Erythroblast (primary cell): ENCODE data around the gene CYP46A1.

Experiments
- GATA1 ChIP-seq: IDR thresholded peaks from 2 replicates; pipeline ENCODE4 v1.6.1; 2011; ENCODE audit warnings: low read depth, mild to moderate bottlenecking, control low read depth, low read length, moderate library complexity
- POLR2A ChIP-seq: IDR thresholded peaks from 2 replicates; pipeline ENCODE4 v1.6.1; 2011; ENCODE audit warnings: mild to moderate bottlenecking, low read length

DNA sequence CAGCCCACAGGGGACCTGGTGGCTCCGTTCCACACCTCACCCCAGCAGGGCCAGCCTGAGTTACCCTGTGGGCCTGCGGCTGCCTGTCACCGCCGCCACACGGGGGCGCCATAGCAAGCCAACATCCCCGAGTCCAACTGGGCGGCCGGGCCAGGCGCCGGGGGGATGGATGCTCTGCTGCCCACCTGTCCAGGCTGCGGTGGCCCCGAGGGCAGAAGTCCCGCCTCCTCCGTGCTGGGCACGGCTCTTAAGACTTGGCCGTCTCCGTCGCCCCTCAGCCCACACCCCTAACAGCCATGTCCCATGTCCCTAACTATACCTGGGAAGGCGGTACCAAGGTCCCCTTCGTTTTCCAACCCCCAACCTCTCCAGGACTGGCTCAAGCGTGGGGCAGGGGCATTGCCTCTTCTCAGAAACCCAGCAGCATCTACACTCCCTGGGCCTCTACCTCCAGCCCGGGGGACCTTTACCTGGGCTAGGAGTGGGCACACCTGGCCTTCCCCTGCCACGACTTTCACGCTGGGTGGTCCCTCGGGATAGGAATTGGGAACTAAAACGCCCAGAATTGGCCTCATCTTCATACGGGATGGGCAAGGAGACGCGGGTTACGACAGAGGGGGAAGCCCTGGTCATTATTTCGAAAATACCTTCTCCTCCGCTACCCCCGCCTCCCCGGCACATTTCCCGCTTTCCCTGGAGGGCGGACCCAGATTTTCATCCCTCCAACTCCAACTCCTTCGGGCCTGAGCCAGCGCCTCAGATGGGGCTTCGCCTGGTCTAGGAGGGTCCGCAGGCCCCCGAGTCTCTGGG lies 1.1 kb upstream of the CYP46A1 start:
- TF ChIP-seq POLR2A: no peak
- no peak for TF ChIP-seq GATA1
